HG02852 (cell line): ENCODE data around the gene SEMA4D.
A peak's percentile ranks its signal among the peaks of the same experiment; 100 is the strongest.

Experiments used
- ATAC-seq: cut with Tn5 transposase; IDR thresholded peaks from one replicate; pipeline ENCODE4 v1.9.1; 2021; ENCODE audit warnings: mild to moderate bottlenecking, moderate library complexity; ENCODE audit not compliant: unreplicated experiment

SEMA4D gene

DNA sequence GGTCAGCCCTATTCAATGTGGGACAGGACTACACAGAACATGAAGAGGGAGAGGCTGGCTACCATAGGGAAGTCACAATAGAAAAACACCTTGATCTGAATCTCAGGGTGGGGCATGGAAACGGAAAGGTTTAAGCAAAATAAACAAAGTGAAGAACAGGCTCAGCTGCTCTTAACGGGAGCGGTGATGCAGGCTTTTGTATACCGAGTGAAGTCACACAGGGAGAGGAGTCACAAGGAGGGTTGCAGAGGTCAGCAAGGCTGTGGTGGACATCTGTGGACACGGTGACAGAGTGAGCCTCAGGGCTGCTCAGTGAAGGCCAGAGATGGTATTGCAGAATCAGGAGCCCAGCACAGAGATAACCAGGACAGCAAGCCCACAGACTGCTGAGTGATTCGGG is 30.6 kb upstream of the SEMA4D start:
- ATAC-seq: no peak

GRCh38 chr9:89528131-89528530 is 30.2 kb upstream of the SEMA4D start:
- no peak for ATAC-seq

DNA sequence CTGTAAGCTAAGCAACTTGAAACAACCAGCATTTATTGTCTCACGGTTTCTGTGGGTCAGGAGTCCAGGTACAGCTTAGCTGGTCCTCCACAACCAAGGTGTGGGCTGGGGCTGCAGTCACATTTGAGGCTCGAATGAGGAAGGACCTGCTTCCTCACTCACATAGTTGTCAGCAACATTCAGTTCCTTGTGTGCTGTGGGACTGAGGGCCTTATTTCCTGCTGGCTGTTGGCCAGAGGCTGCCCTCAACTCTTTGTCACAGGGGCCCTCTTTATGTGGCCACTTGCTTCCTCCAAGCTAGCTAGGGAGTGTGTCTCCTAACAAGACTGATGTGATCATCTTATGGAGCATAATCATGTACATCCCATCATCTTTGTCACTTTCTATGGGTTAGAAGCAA is 29.2 kb upstream of the SEMA4D start:
- no peak for ATAC-seq

DNA sequence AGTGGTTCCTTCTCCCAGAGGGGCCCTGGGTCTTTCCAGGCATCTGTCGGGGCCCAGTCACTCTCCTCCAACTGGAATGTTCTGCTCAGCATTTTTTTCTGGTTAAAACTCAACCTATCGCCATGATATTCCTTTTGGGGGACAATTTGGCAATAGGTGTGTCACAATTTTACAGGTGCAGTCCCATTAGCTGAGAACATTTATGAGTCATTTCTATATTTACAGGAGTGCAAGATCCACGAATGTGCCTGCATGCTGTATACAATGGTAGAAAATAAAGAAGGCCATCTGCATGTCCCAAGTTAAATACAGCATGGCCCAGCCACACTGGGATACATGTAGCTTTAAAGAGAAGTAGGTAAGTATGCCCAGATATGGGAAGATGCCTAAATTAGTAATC is 28.8 kb upstream of the SEMA4D start:
- ATAC-seq: no peak

DNA sequence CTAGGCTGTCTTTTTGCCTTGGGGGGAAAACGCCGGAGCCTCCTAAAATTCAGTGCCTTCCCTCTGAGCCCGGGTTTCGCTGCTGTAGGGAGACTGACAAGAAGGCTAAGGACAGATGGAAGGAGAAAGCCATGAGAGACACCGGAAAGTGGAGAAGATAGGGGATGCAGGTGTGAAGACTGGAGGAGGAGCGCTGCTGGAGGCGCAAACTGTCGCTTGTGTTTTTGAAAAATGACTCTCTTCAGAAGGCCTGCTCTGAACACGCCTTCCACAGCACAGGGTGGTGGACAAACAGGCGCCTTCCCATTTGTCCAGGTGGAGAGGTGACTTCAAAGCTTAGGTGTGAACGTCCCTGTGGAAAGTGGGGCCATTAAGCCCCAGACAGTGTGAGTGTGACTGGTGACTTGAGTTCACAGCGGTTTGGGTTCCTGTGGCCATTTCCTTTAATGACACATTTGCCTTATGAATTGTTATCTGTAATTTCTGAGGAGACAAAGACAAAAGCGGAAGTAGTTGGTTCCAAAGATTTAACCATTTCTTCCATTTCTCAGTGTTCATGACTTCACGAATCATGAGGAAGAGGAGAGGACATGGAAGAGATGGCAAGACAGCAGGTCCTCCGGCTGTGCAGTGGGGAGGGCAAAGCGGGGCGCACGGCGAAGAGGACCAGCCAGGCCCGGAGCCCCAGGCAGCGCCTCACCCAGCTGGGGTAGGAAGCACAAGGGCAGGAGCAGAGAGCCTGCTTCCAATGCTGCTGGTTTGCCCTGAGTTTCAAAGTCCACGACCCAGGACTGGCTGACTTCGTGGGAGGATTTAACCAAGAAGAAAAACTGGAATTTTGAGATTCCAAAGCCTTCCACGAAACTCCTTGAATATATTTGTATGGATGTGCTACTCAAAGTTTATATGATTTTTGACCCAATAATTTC is 27.8 kb upstream of the SEMA4D start:
- no peak for ATAC-seq

DNA sequence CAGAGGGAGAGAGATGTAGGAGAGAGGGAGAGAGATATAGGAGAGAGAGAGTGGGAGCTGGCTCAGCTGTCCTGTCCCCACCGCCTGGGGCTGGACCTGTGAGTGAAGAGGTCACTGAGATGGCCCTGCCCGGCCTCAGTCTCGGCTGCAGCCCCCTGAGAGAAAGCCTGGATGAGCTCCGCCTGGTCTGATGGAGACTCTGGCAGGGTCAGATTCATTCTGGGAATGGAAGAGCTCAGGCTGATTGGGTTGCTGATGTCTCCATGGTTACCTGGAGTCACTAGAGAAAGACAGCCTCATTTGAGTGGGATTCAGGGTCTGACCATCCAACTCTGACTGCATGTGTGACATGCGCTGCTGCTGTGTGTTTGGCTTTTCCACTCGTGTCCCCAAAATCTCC is 27.1 kb upstream of the SEMA4D start:
- no peak for ATAC-seq

DNA sequence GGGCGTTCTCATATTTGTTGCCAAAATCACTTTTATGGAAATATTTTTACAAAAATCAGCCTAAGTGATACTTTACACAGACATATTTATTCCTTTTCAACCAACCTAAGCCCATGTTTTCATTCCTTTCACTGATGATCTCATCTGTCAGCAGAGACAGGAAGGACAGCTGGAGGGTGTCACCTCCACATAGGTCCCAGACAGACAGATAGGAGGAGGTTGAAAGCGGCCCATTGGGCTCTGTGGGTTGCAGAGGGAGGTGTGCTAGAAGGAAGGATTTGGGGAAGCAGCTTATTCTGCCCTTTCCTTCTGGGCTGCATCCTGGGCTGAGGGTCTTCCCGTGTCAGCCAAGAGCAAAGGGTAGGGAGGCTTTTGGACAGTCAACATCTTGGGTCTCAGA is 26.0 kb upstream of the SEMA4D start:
- no peak for ATAC-seq

DNA sequence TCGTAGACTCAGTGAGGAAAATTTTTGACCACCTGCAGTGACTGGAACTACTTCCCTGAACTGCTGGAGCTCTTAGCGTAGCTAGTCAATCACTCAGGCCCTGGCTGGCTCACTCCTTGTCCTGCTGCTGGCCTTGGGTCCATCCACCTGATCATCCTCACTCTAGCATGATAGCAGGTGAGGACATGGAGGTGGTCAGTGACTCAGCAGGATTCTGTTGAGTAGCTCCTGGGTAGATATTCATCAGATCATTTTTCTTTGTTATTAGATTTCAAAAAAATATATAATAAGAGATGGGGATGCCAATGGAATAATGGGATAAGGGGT is 25.0 kb upstream of the SEMA4D start:
- ATAC-seq: peak; percentile 5

DNA sequence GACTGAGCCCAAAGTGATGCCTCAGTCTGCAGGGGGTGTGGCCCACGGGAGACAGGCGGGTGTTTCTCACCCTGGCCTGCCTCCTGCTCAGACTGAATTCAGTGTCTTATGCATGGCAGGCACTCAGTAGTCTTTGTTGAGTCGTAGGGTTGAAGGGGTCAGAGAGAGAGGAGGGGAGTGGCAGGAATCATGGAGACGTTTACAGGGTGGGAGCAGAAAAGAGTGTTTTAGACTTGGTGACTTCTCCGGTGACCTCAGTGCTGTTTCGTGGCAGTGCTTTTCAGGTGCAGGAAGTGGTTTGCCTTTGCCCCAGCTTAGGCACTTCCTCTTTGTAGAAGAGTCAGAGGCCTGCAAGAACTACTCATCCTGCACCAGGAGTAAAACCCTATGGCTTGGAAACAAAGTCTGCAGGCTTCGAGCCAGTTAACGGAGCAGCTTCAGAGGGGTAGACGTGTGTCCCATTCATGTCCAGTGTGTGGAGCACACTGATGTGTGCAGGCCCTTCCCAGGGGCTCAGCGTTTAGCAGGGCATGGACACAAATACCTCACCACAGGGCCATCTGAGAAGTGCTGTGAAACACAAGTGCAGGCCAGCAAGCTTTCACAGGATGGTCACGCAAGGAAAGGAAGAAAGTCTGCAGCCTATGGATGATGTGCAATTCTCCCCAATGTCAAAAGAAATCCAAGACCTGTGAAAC is 24.5 kb upstream of the SEMA4D start:
- ATAC-seq: peak; percentile 94

- no peak for ATAC-seq
Measured at GRCh38 chr9:89519366-89519805, 21.5 kb upstream of the SEMA4D start.

DNA sequence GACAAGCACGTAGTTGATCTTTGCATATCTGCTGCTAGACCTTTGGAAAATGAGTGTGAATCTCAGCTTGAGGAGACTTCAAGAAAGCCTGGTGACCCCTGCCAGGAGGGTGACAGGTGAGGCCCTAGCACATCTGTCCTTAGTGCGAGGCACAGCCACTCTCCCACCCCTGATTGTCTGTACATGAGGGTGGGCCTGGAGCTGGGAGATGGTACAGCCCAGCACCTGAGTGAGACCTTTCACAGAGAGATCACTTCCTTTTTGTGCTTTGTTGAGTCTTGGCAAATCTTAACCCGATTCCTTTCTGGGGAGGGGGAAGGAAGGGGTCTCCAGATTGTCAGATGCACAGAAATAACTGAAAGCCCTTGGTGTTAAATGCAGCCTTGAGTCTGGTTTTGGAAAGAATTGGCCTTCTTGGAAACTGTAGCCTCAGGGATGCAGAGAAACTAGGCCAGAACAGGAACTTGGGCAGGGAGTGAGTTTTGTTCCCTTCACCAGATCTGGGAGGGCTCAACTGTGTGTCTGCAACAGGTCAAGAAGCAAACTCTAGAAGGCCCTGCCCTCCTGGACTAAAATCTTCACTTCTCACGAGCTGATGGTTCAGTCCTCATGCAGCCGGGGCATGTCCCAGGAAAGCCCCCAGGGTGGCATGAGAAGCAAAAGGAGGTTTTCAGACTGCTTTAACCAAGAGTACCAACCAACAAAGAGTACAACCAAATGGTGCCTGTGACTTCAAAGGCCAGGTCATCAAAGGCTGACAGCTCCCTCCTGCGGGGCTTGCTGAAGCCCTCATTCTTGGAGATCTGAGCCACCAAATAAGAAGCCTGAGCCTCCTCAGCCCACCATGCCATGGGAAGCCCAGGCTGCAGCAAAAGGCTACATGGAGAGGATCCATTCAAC is 20.8 kb upstream of the SEMA4D start:
- ATAC-seq: no peak

DNA sequence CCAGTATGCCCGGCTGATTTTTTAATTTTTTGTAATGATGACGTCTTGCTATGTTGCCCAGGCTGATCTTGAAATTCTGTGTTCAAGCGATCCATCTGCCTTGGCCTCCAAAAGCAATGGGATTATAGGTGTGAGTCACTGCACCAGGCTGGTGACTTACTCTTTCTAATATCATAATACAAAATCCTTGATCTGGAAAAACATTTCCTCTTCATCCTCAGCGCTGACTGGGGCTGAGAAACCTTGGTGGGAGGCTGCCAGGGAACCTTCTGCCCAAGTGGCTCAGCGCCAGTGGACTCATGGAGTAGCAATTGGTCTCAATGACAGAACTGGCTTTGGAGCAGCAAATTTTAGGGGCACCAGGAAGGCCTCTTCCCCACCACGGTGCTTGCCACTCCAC is 17.5 kb upstream of the SEMA4D start:
- ATAC-seq: no peak

GRCh38 chr9:89514956-89515355 is 17.0 kb upstream of the SEMA4D start:
- no peak for ATAC-seq

DNA sequence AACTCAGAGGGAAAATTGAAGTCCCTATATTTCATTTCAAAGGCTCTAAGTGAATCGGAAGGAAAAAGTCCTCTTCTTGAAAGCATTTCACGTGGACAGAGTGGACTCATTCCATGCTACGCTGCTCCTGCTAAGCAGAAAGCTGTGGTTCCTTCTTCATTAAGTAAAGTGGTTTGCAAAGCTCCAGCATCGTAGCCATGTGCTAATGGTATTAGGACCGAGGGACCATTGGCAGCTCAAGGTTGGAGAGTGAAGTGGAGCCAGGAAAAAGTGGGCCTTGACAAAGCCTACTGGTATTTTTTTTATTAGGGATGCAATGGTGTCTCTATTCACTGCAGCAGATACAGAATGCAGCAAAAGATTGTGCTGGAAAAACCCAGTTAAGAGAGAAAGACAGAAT is 16.4 kb upstream of the SEMA4D start:
- no peak for ATAC-seq

GRCh38 chr9:89513837-89514236 is 15.9 kb upstream of the SEMA4D start:
- ATAC-seq: no peak

GRCh38 chr9:89512382-89512781 is 14.5 kb upstream of the SEMA4D start:
- no peak for ATAC-seq

DNA sequence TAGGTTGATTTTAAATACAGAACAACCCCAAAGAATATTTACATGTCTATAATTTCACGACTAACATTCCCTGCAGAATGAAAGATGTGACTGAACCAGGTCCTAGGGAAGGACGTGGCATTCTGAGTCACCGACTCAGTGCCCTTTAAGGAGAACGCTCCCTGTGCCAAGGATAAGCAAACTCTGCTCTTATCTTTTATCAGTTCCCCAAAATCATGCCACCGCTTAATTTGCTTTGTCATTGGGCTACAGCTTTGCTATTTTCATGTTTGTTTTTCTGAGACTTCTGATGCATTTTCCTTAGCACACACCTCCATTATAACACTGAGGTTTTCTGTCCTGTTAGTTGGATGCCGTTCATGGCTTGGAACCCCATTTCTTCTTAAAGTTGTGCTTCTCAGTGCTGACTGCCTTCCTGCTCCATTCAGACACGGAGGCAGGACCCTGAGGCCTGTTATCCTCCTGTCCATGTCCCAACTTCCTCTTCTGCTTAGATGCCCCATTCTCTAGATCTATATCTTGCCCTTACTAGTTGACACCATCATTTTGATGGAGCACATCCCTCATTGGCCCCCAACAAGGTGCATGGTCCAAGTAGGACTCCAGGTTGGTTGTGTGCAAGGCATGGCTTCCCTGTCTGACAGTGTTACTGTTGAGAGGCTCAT is 11.2 kb upstream of the SEMA4D start:
- no peak for ATAC-seq

GRCh38 chr9:89505911-89506310 is 8.0 kb upstream of the SEMA4D start:
- no peak for ATAC-seq

- no peak for ATAC-seq
Measured at GRCh38 chr9:89505048-89505447, 7.1 kb upstream of the SEMA4D start.

DNA sequence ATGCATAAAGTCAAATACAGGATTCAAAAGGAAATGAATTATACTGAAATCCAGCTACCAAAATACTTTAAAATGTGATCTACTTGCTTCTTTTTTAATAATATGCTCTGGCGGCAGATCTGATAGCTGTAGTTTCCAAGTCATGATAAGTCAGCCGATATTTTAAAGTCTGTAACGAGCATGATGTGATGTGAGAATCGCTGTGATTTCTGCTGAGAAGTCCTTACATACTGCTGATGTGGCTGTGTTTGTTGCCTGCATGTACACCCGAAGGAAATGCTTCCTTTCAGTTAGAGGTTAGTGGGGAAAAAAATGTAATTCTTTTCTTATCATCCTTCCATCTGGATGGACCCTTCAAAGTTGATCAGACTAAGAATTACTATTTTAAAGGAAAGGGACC is 4.8 kb upstream of the SEMA4D start:
- ATAC-seq: no peak
